Activated T-helper 17 cell treated with anti-CD3 and anti-CD28 coated beads, Interleukin-2, amount 50 U/mL, for 72 hours (primary cell): ENCODE measurements around the gene PRELID1. TPM values are rescaled to one million over a fixed set of nuclear protein-coding genes. Genes with fewer than 3 reads are reported as not detected.
A peak's percentile ranks its signal among the peaks of the same experiment; 100 is the strongest.
"Not testable (repeated sequence)": the region's sequence is repeated elsewhere in the genome, so short reads cannot be mapped to it uniquely, and the experiment has no call there.

Source experiments
- ATAC-seq: fragments of 150-1000 bp; cut with Tn5 transposase; replicated peaks from 2 replicates; pipeline ENCODE4 v1.10.0; 2021; ENCODE audit warnings: mild to moderate bottlenecking, moderate library complexity
- H3K27ac Mint-ChIP-seq: one replicate; pipeline ENCODE4 v1.8.0; 2022; ENCODE audit warnings: mixed read lengths
- H3K27me3 Mint-ChIP-seq: one replicate; pipeline ENCODE4 v1.8.0; 2022; ENCODE audit warnings: mixed read lengths
- H3K36me3 Mint-ChIP-seq: one replicate; pipeline ENCODE4 v1.8.0; 2022; ENCODE audit warnings: low read depth, mild to moderate bottlenecking, mixed read lengths
- H3K4me1 Mint-ChIP-seq: one replicate; pipeline ENCODE4 v1.8.0; 2022; ENCODE audit warnings: mixed read lengths
- H3K4me3 Mint-ChIP-seq: one replicate; pipeline ENCODE4 v1.8.0; 2022; ENCODE audit warnings: mild to moderate bottlenecking, mixed read lengths
- H3K9me3 Mint-ChIP-seq: one replicate; pipeline ENCODE4 v1.8.0; 2022; ENCODE audit warnings: mixed read lengths
- total RNA-seq, 2 donors: library from RNA; stranded (reverse); gene quantifications; one replicate each; pipeline ENCODE4 v1.2.3, GENCODE V29; 2022

The PRELID1 gene
- total RNA-seq, 2 donors from 2014 or later: 142 to 314 TPM

GRCh38 chr5:177332031-177332895 is 28.7 kb downstream of the PRELID1 start:
- Mint-ChIP-seq H3K9me3 (no peaks in the 10 kb centered on the region), H3K4me3 (no peak overlapping the region), H3K27ac (no peak overlapping the region), H3K4me1 (peaks cover 10% of the 10 kb centered on the region), H3K36me3 (peaks cover 82% of the 10 kb centered on the region), H3K27me3 (no peaks in the 10 kb centered on the region)
- ATAC-seq: no peak

DNA sequence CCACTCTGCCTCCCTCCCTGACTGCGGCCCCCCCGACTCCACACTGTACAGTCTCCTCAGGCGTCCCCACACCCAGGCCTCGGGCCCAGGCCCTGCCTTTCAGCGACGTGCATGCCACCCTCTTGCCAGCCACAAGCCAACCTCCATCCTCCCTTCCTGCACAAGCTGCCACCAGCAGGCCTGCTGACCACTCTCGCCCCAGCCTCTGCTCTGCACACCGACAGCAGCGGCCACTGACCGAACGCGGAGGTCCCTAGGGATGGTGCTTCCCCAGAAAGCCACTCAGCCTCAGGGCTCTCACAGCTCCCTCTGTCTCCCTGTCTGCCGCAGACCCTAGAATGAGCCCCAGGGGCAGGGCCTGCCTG is 29.3 kb downstream of the PRELID1 start:
- no peak for ATAC-seq
- no peak overlapping the region for H3K4me3 Mint-ChIP-seq
- H3K4me1 Mint-ChIP-seq: peaks cover 6% of the 10 kb centered on the region
- no peaks in the 10 kb centered on the region for H3K27me3 Mint-ChIP-seq
- H3K27ac Mint-ChIP-seq: no peak overlapping the region
- H3K36me3 Mint-ChIP-seq: peaks cover 83% of the 10 kb centered on the region
- H3K9me3 Mint-ChIP-seq: no peaks in the 10 kb centered on the region

GRCh38 chr5:177333420-177334154 is 30.0 kb downstream of the PRELID1 start:
- no peak for ATAC-seq
- no peak overlapping the region for H3K27ac Mint-ChIP-seq
- H3K27me3 Mint-ChIP-seq: no peaks in the 10 kb centered on the region
- no peak overlapping the region for H3K4me3 Mint-ChIP-seq
- peaks cover 4% of the 10 kb centered on the region for H3K4me1 Mint-ChIP-seq
- H3K36me3 Mint-ChIP-seq: peaks cover 83% of the 10 kb centered on the region
- no peaks in the 10 kb centered on the region for H3K9me3 Mint-ChIP-seq

DNA sequence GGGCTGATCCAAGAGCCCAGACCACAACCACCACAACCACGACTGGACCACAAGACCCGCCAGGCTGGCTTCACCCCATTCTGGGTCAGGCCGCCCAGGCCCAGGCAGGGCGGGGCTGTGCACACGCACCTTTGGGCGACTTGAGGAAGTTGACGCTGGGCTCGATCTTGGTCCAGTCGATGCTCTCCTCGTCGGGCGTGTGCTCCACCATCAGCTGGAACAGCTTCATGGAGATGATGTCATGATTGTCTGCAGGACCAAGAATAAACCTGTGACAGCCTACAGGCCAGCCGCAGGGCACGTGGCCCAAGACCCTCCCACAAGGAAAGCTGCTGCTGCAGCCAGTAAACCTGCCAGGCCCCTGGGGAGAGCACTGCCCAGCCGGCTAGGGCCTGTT is 30.6 kb downstream of the PRELID1 start:
- no peak for ATAC-seq
- H3K9me3 Mint-ChIP-seq: no peaks in the 10 kb centered on the region
- no peak overlapping the region for H3K4me3 Mint-ChIP-seq
- no peaks in the 10 kb centered on the region for H3K27me3 Mint-ChIP-seq
- H3K27ac Mint-ChIP-seq: no peak overlapping the region
- H3K4me1 Mint-ChIP-seq: peaks cover 4% of the 10 kb centered on the region
- H3K36me3 Mint-ChIP-seq: peaks cover 89% of the 10 kb centered on the region

DNA sequence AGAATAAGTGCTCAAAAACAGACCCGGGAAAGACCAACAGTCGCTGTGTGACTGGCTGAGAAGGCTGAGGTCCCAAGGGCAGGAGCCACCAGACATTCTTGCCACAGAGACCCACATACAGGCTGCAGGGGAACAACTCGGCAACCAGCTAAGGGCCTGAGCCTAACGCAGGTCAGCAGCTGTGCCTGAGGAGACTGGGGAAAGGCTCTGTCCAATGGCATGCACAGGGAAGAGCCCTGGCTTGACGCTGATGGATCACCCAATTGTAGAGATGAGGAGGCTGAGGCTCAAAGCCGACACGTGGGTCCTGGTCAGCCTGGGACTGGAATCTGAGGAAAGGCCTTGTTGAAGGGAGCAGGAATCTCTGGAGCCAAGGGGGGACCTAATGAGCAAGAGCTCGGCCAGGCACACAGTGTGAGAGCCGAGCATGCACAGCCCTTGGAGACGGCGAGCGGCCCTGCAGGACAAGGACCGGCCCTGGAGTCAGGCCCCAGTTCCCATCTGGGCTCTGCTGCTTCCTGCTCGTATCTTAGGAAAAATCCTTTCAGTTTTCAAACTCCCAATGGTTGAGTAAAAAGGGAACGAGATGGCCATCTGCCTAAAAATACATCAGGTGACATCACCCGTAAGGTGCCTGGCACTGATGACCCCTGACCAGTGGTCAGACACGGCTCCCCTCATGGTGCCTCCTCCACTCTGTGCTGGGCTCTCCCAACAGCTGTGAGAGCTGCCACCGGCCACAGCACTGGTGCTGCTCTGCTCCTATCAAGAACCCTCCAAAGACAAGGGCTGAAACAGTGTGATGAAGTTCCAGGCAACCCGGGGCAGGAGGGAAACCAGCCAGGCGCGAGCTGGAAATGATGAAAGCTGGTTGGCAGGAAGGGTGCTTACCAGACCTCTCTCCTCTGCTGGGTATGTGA is 31.4 kb downstream of the PRELID1 start:
- Mint-ChIP-seq H3K4me3 (no peak overlapping the region), H3K27ac (no peak overlapping the region), H3K4me1 (peaks cover 13% of the 10 kb centered on the region), H3K9me3 (no peaks in the 10 kb centered on the region), H3K27me3 (no peaks in the 10 kb centered on the region), H3K36me3 (peaks cover 90% of the 10 kb centered on the region)
- ATAC-seq: no peak

- Mint-ChIP-seq H3K36me3 (peaks cover 88% of the 10 kb centered on the region), H3K27me3 (no peaks in the 10 kb centered on the region), H3K27ac (peak overlapping the region; percentile 44), H3K9me3 (no peaks in the 10 kb centered on the region), H3K4me1 (peaks cover 14% of the 10 kb centered on the region), H3K4me3 (no peak overlapping the region)
- no peak for ATAC-seq
Observed at GRCh38 chr5:177335701-177336065, 32.1 kb downstream of the PRELID1 start.

GRCh38 chr5:177336112-177336511 is 32.5 kb downstream of the PRELID1 start:
- Mint-ChIP-seq H3K27ac (peak overlapping the region; percentile 44), H3K4me3 (no peak overlapping the region), H3K4me1 (peaks cover 14% of the 10 kb centered on the region), H3K27me3 (no peaks in the 10 kb centered on the region), H3K36me3 (peaks cover 88% of the 10 kb centered on the region), H3K9me3 (no peaks in the 10 kb centered on the region)
- peak; percentile 44 for ATAC-seq

DNA sequence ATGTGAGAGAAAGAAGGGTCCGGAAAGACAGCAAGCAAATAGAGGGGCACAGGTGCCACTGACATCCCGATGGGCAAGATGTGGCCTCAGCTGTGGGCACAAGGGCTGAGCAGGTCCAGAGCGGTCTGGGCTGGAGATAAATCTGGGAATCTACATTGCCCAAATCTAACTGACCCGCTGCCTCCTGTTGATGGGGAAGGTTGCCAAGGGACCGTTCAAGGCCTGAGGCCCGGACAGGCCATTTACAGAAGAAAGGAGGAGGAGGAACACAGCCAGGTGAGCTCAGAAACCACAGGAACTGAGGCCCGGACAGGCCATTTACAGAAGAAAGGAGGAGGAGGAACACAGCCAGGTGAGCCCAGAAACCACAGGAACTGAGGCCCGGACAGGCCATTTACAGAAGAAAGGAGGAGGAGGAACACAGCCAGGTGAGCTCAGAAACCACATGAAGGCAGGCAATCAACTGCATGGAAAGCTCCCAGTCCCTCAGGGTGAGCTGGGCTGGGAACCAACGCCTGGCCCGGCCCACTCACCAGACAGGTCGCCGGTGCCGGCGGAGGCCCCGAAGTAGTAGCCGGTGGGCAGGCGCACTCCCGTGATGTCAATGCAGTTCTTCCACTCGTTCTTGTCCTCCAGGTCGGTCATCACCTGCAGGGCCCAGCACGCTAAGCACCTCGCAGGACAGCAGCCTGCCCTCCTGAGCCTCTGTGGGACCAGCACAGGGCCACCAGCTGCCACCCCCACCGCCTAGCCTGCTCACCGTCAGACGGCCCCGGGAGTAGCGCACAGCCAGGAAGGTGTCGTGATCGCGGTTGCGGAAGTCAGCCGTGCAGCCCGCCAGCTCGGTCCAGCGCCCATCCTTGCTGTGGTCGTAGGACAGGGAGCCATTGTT is 33.2 kb downstream of the PRELID1 start:
- H3K4me1 Mint-ChIP-seq: peaks cover 14% of the 10 kb centered on the region
- no peak overlapping the region for H3K4me3 Mint-ChIP-seq
- no peak for ATAC-seq
- no peaks in the 10 kb centered on the region for H3K27me3 Mint-ChIP-seq
- H3K27ac Mint-ChIP-seq: peak overlapping the region; percentile 44
- H3K36me3 Mint-ChIP-seq: peaks cover 88% of the 10 kb centered on the region
- no peaks in the 10 kb centered on the region for H3K9me3 Mint-ChIP-seq

DNA sequence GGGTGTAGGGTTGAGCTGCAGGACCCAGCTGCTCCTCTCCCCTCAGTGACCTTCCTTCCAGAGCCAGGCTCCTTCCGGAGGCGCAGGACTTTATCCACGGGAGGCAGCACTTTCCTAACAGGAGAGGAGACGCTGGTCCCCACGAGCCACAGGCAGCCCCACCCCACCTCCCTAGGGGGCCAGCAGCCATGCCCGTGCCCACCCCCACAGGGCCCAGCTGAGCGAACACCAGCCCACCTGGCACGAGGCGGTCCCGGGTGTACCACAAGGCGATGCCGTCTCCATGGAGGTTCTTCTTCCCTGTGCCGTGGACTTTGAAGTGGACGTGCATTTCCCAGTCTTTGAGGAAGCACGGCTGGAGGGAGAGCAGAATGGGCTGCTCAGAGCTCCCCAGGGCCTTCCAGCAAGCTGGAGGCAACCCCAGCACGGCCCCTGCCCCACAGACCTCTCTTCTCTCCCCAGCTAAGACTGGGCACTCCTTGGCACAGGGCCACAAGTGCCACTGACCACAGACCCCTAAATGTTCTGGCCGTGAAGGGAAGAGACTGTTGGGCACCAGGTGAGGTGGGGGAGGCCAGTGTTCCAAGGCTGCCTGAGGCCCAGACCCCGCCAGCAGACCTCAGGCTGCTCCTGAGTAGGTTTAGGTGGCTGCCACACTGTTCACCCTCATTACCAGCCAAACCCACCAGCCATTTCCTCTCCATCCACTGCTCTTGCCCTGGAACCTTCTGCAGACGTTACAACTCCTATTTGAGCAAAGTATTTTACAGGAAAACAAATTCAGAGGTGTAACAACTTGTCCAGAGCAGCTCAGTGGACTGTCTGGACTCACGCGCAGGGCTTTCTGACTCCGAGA is 34.9 kb downstream of the PRELID1 start:
- no peak overlapping the region for H3K4me3 Mint-ChIP-seq
- peaks cover 14% of the 10 kb centered on the region for H3K4me1 Mint-ChIP-seq
- H3K9me3 Mint-ChIP-seq: no peaks in the 10 kb centered on the region
- H3K27me3 Mint-ChIP-seq: no peaks in the 10 kb centered on the region
- H3K36me3 Mint-ChIP-seq: peaks cover 91% of the 10 kb centered on the region
- no peak for ATAC-seq
- no peak overlapping the region for H3K27ac Mint-ChIP-seq

GRCh38 chr5:177339107-177339638 is 35.6 kb downstream of the PRELID1 start:
- Mint-ChIP-seq H3K27ac (peak overlapping the region; percentile 42), H3K9me3 (no peaks in the 10 kb centered on the region), H3K36me3 (peaks cover 89% of the 10 kb centered on the region), H3K4me3 (peak overlapping the region; percentile 23), H3K27me3 (no peaks in the 10 kb centered on the region), H3K4me1 (peaks cover 14% of the 10 kb centered on the region)
- ATAC-seq: no peak

DNA sequence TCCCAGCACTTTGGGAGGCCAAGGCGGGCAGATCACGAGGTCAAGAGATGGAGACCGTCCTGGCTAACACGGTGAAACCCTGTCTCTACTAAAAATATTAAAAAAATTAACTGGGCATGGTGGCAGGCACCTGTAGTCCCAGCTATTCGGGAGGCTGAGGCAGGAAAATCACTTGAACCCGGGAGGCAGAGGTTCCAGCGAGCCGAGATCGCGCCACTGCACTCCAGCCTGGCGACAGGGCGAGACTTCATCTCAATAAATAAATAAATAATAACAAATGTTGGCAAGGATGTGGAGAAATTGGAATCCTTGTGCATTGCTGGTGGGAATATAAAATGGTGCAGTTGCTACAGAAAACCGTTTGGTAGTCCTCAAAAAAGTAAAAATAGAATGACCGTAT is 39.4 kb downstream of the PRELID1 start:
- H3K27me3 Mint-ChIP-seq, H3K4me3 Mint-ChIP-seq, H3K9me3 Mint-ChIP-seq, H3K27ac Mint-ChIP-seq, ATAC-seq: not testable (repeated sequence)
- H3K36me3 Mint-ChIP-seq: peaks cover 88% of the 10 kb centered on the region
- H3K4me1 Mint-ChIP-seq: peaks cover 15% of the 10 kb centered on the region

- Mint-ChIP-seq H3K4me1 (peaks cover 15% of the 10 kb centered on the region), H3K27ac (no peak overlapping the region), H3K27me3 (no peaks in the 10 kb centered on the region), H3K36me3 (peaks cover 92% of the 10 kb centered on the region), H3K9me3 (no peaks in the 10 kb centered on the region), H3K4me3 (no peak overlapping the region)
- no peak for ATAC-seq
Observed at GRCh38 chr5:177343777-177344176, 40.2 kb downstream of the PRELID1 start.

- no peaks in the 10 kb centered on the region for H3K27me3 Mint-ChIP-seq
- H3K4me3 Mint-ChIP-seq: no peak overlapping the region
- peaks cover 92% of the 10 kb centered on the region for H3K36me3 Mint-ChIP-seq
- no peaks in the 10 kb centered on the region for H3K9me3 Mint-ChIP-seq
- ATAC-seq: no peak
- peaks cover 19% of the 10 kb centered on the region for H3K4me1 Mint-ChIP-seq
- H3K27ac Mint-ChIP-seq: no peak overlapping the region
Observed at GRCh38 chr5:177344891-177345290, 41.3 kb downstream of the PRELID1 start.
